Activated CD8-positive, alpha-beta memory T cell treated with anti-CD3 and anti-CD28 coated beads for 36 hours (primary cell): ENCODE data around the gene KLHL26. TPM values are rescaled to one million over a fixed set of nuclear protein-coding genes. Genes with fewer than 3 reads are reported as not detected.

ENCODE experiments used
- CTCF ChIA-PET: fragments of 350-600 bp; sonication (Branson Sonifier 250); formaldehyde crosslinking; loops from one replicate; lab custom pipeline; 2021; ENCODE audit warnings: antibody characterized with exemption; lab: Charles Lee
- POLR2A ChIA-PET: fragments of 350-600 bp; sonication (Branson Sonifier 250); formaldehyde crosslinking; loops from one replicate; lab custom pipeline; 2021; ENCODE audit warnings: antibody characterized with exemption; lab: Charles Lee
- total RNA-seq, 2 experiments: library from RNA; stranded (reverse); gene quantifications; one replicate each; pipeline ENCODE4 v1.2.3, GENCODE V29; 2021

Gene KLHL26
- total RNA-seq, 2 experiments from 2014 or later, result 11.8 to 14.3 TPM

DNA sequence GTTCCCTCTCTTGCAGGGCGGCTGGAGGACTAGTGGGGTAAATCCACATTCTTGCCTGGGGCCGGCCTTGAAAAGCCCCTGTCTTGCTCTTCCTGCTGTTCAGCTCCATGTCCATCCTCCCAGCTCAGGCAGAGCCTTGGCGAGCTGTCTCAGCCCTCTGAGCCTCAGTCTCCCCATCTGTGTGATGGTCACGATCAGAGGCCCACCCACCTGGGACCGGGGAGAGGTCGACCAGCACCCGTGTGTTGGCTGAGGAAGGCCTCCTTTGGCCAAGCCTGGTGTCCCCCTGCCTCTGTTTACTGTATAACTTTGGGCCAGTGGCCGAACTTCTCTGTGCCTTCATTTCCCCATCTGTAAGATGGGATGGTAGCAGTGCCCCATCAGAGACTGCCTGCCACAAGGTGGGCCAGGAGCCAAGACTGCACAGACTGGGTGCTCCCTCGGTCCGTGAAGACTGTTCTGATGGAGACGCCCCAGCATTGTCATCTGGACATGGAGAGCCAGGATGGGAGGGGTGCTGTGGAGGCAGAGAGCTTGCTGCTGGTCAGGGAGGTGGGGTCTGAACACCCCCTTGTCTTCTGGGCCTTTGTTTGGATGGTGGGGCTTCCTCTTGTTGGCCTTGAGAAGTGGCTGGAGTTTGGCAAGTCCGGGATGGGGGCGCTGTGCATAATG lies 18.5 kb downstream of the KLHL26 start:
- ChIA-PET POLR2A (interaction anchor here (0.5 kb wide), 1 partner anchor 88 kb away, joined by 3 read pairs; no protein-coding TSS in a partner anchor), CTCF (no interaction called here)

DNA sequence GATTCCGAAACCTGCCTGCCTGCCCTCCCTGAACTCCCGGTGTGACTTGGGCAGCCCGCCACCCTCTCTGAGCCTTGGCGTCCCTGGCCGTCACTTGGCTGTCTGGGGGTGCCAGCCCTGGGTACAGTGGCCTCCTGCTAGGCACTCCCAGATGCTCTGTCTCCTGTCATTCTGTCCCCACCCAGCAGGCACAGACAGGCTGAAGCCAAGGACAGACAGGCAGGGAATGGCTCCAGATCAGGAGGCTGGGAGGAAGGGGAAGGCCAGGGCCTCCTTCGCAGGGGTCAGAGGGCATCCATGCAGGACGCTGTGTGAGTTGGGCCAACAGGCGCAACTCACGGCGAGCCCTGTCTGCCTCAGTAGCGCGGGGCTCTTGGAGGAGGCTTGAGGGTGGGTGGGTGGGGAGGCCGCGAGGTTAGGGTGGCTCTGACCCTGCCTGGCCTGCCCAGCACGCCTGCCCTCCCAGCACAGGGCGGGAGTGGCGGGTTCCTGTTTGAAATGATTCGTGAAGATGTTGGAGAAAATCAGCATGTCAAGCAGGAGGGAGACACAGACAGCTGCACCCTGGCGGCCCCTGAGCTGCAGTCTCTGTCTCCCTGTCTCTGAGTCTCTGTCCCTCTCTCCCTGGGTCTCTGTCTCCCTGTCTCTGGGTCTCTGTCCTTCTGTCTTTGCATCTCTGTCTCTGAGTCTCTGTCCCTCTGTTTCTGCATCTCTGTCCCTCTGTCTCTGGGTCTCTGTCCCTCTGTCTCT lies 19.7 kb downstream of the KLHL26 start:
- POLR2A ChIA-PET, result no interaction called here
- CTCF ChIA-PET, result no interaction called here

DNA sequence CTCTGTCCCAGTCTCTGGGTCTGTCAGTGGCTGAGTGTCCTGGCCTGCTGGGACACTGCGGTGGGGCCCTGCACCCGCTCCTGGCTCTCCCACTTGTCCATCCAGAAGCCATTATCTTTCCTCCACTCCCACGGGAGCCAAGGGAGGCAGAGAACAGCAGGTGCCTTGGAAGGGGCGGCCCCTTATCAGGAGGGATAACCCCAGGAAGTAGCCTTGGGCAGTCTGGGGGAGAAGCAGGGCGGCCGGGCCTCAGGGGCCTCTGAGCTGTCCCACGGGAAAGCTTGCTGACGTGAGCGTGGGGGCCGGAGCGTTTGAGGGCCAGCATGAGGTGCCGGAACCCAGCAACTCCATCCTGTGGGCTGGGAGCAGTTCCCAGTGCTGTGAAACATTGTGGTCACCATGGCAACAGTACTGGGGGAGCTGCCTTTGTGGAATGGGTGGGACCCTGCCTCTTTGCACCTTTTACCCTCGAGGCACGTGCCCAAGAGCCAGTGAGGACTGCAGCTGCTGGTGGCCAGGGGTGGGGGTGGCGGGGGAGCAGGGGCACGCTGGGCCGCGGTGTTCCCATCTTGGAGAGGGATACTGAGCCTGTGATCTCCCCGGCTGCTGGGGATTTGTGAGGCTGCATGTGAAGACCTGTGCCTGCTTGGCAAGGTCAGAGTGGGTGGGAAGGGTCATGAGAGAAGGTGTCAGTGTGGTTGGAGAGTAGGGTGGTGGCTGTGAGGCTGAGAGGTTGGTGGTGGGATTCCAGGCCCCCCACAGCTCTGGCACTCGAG lies 20.9 kb downstream of the KLHL26 start:
- CTCF ChIA-PET, result no interaction called here

DNA sequence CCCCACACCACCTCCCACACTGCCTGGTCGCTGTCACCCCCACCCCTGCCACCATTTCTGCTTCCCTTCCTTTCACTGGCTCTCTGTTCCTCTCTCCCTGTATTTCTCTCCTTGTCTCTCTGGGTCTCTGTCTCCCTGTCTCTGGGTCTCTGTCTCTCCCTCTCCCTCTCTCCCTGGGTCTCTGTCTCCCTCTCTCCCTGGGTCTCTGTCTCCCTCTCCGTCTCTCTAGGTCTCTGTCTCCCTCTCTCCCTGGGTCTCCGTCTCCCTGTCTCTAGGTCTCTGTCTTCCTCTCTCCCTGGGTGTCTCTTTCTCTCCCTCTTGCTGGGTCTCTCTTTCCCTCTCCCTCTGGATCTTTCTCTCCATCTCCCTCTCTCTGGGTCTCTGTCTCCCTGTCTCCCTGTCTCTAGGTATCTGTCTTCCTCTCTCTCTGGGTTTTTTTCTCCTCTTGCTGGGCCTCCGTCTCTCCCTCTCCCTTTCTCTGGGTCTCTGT lies 21.6 kb downstream of the KLHL26 start:
- POLR2A ChIA-PET, result no interaction called here
- CTCF ChIA-PET, result no interaction called here

More for the DNA sequence above, 20.9 kb downstream of the KLHL26 start:
- POLR2A ChIA-PET, result no interaction called here

DNA sequence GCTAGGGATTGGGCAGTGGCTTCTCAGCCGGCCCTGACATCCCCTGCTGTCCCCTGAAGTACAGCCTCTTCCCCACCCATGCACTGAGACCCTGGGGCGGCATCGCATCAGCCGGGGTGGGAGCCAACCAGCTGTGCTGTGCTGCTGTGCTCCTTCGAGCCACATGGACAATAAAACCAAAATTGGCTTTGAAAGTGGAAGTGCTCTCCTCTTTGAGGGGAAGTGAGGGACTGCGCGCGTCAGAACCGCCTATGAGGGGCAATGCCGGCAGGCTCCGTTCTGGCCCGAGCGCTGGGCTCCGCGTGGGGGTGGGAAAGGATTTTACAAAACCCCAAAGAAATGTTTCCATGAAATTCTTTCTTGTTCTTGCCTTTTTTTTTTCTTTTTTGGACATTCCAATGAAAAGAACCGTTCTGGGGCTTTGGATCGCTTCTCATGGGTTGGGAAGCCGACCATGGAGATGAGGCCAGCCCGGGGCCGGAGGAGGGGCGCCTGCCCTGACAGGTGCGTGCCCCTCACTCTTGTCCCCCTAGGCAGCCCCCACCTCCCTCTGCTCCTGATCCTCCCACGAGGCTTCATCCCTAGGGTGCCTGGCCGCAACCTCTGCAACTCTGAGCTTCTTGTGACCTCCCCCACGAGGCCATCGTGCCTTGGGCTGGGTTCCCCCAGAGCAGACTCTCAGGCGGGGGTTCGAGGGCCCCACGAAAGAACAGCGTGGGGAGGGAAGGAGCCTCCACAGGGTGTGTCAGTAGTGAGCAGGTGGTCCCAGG lies 22.6 kb downstream of the KLHL26 start:
- CTCF ChIA-PET, result no interaction called here
- POLR2A ChIA-PET, result no interaction called here

DNA sequence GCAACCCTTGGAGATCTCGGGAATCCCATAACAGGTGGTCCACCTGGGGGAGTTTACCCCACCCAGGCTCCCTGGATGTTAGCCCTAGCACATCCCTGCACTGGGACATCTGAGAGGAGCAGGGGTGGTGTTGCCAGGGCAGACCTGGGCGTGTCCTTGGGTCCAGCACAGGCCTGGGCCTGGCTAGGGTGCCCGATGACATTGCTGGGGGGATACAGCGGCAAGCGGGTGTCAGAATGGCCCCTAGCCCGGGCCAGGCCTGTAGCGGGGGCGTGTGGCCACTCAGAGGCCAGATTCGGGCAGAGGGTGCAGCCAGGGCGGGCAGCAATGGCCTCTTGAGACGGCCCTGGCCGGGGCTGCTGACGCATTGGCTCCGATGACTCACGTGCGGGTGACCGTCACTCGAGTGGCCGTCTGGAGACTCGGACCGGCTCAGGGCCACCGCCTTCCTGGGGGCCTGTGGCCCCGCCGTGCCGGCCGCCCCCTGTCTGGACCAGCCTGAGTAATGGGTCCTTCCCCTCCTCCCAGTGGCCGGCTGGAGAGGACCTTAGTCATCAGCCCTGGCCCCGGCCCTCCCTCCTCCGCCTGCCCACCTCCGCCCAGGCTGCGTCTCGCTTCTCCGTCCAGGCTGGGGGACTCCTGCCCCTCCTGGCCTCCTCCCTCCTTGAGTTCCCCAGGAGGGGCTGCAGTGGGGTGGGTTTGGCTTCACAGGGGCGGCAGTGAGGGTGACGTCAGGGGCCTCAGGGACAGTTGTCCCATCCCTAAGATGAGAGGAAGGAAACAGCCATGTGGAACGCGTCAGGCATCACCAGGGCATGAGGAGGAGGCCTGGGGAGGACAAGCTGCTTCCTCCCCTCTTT lies 23.5 kb downstream of the KLHL26 start:
- CTCF ChIA-PET, result no interaction called here
- POLR2A ChIA-PET, result no interaction called here

DNA sequence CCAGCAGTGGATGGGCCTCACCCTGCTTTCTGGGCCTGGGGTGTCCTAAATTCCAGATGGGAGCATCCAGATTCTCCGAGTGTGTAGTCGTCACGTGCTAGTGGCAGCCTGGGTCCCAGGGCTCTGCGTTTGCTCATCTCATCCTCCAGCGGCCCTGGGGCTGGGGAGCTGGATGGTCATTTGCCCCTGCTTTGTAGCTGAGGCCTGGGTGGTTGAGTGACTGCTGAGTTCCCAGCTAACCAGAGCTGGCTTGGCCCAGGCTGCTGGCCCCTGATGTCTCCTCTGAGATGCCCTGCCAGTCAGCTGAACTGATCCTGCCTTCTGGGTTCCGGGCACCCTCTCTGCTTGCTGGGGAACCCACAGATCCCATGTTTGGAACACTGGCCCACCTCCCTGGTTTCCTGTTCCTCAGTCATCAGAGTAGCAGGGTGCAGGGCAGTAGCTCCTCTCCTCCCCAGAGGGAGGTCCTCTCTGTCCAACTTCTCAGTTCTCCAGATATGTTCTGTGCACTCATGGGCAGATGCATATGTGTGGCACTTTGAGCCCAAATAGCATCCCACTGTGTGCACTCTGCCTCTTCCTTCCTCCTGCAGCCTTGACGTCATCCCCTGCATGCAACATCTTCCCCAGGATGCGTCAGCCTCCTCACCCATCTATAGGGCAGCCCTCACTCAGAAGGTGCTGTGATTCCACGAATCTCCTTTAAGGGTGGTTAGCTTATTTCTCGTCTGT lies 24.3 kb downstream of the KLHL26 start:
- POLR2A ChIA-PET, result no interaction called here
- CTCF ChIA-PET, result interaction anchor here (0.6 kb wide), 1 partner anchor 316 kb away, joined by 3 read pairs; no protein-coding TSS in a partner anchor

DNA sequence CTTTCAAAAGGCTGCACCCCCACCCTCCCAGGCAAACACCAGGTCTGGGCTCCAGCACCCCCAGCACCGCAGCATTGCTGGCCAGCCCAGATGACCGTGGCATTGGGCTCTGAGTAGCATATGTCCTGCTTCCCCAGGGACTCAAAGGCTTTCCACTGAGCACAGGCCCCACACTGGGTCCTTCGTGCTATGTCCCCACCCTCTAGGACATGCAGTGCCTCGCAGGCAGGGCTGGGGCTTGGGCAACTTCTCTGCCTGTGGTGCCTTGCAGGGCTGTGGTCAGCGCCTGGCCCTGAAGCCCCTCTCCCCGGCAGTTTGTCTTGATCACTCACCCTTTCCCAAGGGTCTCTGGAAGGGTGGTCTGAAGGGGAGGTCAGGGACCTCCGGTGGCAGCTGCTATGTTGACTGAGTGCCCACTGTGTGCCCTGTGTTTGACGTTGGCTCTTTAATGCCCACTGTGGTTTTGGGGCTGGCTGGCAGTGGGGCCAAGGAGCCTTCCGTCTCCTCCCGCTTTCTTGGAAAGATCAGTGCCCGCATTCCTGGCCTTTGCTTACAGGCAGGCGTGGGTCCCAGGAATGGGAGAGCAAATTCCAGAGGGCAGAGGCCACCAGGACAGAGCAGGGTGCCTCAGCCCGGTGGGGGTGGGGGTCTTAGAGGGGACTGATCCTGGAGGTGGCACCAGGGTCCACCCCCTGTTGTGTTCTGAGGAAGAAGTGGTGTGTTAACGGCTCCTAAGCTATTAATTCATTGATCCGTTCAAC lies 26.3 kb downstream of the KLHL26 start:
- ChIA-PET POLR2A (no interaction called here), CTCF (no interaction called here)

DNA sequence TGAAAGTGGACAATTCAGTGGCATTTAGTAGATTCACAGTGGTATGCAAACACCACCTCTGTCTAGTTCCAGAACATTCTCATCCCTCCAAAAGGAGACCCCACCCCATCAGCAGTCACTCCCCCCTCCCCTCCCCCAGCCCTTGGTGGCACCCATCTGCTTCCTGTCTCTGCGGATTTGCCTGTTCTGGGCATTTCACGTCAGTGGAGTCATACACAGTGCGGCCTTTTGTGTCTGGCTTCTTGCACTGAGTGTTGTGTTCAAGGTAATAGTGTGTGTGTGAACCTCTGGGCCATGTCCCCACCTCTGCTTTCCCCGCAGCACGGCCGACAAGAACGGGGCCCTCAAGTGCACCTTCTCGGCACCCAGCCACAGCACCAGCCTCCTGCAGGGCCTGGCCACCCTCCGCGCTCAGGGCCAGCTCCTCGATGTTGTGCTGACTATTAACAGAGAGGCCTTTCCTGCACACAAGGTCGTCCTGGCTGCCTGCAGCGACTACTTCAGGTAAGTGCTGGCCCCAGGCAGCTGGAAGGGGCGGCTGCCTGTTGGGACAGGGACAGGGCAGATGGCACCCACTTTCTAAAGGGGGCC lies 27.2 kb downstream of the KLHL26 start:
- ChIA-PET POLR2A (no interaction called here), CTCF (no interaction called here)

DNA sequence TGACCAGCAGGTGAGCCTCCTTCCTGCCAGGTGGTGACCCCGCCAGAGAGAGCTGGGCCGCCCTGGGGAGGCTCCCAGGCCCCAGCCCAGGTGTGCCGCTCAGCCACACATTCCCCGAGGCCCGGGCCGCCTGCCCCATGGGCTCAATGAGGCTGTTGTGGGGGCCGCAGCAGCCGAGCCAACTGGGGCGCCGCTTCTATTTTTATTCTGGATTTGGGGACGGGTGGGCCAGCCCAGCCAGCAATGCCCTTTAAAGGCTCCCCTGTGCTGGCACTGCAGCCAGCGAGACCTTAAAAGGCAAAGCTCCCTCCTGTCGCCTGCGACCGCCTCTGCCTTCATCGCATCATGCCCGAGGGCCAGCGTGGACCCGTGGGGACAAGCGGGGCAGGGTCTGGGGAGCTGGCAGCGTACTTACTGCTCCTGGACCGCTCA lies 29.0 kb downstream of the KLHL26 start:
- CTCF ChIA-PET, result no interaction called here
- POLR2A ChIA-PET, result interaction anchor here (0.6 kb wide), 1 partner anchor 386 kb away, joined by 4 read pairs; no protein-coding TSS in a partner anchor

DNA sequence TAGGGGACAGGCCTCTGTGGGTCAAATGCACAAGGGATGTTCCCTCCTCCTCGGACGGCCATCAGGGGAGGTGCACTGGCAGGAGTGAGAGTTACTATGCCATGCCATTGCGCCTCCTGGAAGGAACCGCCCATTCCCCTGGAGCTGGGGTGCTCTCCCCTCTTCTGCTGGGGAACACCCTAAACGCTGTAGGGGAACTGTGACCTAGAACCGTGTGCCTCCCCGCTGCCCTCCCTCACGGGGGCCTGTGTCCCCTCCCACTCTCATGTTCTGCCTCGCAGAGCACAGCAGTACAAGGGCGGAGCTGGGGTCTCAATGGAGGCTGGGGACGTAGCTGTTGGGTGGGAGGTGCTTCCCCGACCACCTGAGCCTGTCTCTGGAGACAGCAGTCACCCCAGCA lies 29.5 kb downstream of the KLHL26 start:
- POLR2A ChIA-PET, result interaction anchor here (0.6 kb wide), 1 partner anchor 385 kb away, joined by 4 read pairs; no protein-coding TSS in a partner anchor

DNA sequence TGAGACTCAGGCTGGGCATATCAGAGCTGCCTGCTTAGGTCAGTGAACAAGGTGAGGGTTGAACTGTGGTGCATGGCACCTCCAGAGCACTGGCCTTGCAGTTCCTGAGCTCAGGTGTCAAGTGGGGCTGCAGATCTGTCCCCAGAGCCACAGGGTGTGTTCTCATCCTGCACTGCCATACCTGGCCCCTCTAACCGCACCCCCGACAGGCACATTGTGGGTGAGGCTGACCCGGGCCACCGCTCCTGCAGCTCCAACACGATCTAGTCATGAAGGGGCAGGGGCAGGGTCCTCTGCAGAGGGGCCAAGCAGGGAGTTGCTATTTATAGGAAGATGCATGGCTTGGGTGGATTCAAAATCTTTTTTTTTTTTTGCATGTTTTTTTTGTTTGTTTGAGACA lies 30.0 kb downstream of the KLHL26 start:
- ChIA-PET POLR2A (no interaction called here), CTCF (no interaction called here)

More for the DNA sequence above, 29.5 kb downstream of the KLHL26 start:
- CTCF ChIA-PET, result no interaction called here

DNA sequence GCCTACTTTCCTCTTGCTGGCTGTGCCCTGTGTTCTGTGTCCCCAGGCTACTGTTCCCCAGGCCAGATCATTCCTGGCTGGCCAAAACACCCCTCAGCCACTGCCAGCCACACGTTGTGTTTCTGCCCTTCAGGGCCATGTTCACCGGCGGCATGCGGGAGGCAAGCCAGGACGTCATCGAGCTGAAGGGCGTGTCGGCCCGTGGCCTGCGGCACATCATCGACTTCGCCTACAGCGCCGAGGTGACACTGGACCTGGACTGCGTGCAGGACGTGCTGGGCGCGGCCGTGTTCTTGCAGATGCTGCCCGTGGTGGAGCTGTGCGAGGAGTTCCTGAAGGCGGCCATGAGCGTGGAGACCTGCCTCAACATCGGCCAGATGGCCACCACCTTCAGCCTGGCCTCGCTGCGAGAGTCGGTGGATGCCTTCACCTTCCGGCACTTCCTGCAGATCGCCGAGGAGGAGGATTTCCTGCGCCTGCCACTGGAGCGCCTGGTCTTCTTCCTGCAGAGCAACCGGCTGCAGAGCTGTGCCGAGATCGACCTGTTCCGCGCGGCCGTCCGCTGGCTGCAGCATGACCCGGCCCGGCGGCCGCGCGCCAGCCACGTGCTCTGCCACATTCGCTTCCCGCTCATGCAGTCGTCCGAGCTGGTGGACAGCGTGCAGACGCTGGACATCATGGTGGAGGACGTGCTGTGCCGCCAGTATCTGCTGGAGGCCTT lies 30.9 kb downstream of the KLHL26 start:
- CTCF ChIA-PET, result no interaction called here
- POLR2A ChIA-PET, result no interaction called here

DNA sequence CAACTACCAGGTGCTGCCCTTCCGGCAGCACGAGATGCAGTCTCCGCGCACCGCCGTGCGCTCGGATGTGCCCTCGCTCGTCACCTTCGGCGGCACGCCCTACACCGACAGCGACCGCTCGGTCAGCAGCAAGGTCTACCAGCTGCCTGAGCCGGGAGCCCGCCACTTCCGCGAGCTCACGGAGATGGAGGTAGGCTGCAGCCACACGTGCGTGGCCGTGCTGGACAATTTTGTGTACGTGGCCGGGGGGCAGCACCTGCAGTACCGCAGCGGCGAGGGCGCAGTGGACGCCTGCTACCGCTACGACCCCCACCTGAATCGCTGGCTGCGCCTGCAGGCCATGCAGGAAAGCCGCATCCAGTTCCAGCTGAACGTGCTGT lies 31.4 kb downstream of the KLHL26 start:
- POLR2A ChIA-PET, result no interaction called here
- CTCF ChIA-PET, result no interaction called here

DNA sequence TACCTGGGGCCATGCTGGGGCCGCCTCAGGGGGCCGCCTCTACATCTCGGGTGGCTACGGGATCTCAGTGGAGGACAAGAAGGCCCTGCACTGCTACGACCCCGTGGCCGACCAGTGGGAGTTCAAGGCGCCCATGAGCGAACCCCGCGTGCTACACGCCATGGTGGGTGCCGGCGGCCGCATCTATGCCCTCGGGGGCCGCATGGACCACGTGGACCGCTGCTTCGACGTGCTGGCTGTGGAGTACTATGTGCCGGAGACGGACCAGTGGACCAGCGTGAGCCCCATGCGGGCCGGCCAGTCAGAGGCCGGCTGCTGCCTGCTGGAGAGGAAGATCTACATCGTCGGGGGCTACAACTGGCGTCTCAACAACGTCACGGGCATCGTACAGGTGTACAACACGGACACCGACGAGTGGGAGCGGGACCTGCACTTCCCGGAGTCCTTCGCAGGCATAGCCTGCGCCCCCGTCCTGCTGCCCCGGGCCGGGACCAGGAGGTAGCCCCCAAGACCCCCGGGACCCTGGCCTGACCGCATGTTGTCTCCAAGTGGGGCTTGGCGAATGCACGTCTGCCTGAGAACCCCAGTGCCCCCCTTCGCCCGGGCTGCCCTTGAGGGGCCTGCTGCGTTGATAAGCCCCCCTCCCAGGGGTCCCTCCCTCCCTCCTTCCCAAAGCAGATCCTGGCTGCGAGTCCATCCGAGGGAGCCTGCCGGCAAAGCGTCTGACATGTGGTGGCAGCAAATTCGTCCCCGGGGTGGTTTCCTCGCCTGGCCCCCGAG lies 32.1 kb downstream of the KLHL26 start:
- POLR2A ChIA-PET, result no interaction called here

More for the DNA sequence above, 32.1 kb downstream of the KLHL26 start:
- CTCF ChIA-PET, result no interaction called here
